Measurements from ENCODE around the gene GAS2L3. TPM values are rescaled to one million over a fixed set of nuclear protein-coding genes. Genes with fewer than 3 reads are reported as not detected.
A peak's percentile ranks its signal among the peaks of the same experiment; 100 is the strongest.
"Not testable (repeated sequence)": the region's sequence is repeated elsewhere in the genome, so short reads cannot be mapped to it uniquely, and the experiment has no call there.

The GAS2L3 gene
- total RNA-seq, 1 experiment from 2014 or later: 11.7 TPM

GRCh38 chr12:100632445-100632892 lies 59.0 kb downstream of the GAS2L3 start:
- Histone ChIP-seq H3T11ph (ENCODE audit: low read length) (no peak overlapping the region), H2AK5ac (ENCODE audit: insufficient read length, low read length) (no peak overlapping the region), H3K56ac (ENCODE audit: insufficient read length, low read depth, low read length) (no peak overlapping the region), H3K14ac (ENCODE audit: insufficient read depth, low read length) (no peak overlapping the region), H3K79me2 (ENCODE audit: insufficient read depth, low read length) (no peaks in the 10 kb centered on the region), H3K27ac (ENCODE audit: insufficient read length, low read depth, low read length) (no peak overlapping the region), H4K91ac (ENCODE audit: insufficient read length, low read depth, low read length) (no peak overlapping the region), H3K4me1 (ENCODE audit: insufficient read depth, low read length) (no peaks in the 10 kb centered on the region), H3K4me2 (ENCODE audit: insufficient read depth, insufficient read length, low read length) (no peak overlapping the region), H3K23me2 (ENCODE audit: insufficient read length, low read depth, low read length, poor library complexity, severe bottlenecking) (no peaks in the 10 kb centered on the region), H4K5ac (ENCODE audit: insufficient read length, low read depth, low read length) (no peak overlapping the region), H2AFZ (ENCODE audit: low read length) (no peak overlapping the region), H3K79me1 (ENCODE audit: insufficient read depth, low read depth, low read length, poor library complexity, severe bottlenecking) (no peaks in the 10 kb centered on the region), H3K23ac (ENCODE audit: insufficient read length, low read depth, low read length) (no peak overlapping the region), H3K4ac (ENCODE audit: low read depth, low read length) (no peak overlapping the region), H3K18ac (ENCODE audit: insufficient read length, low read depth, low read length) (no peak overlapping the region), H2BK20ac (ENCODE audit: low read depth, low read length, poor library complexity, severe bottlenecking) (no peak overlapping the region), H3K27me3 (ENCODE audit: insufficient read depth, low read length) (no peaks in the 10 kb centered on the region), H4K8ac (replicated peaks; ENCODE audit: insufficient read length, low read depth, low read length) (no peak overlapping the region), H2BK15ac (ENCODE audit: low read depth, low read length) (no peak overlapping the region), H4K20me1 (ENCODE audit: control insufficient read depth, insufficient read depth, insufficient read length) (no peaks in the 10 kb centered on the region), H2BK12ac (ENCODE audit: insufficient read length, low read depth, low read length) (no peak overlapping the region), H3K9ac (ENCODE audit: extremely low read depth, insufficient read length, low read length) (no peak overlapping the region), H3K9me3 (ENCODE audit: control insufficient read depth, low read depth, low read length) (no peaks in the 10 kb centered on the region), H2BK120ac (ENCODE audit: low read depth, low read length, poor library complexity, severe bottlenecking) (no peak overlapping the region), H2BK5ac (ENCODE audit: insufficient read length, low read length) (no peak overlapping the region)
- peaks cover 0 to 2% (median 0%) of the 10 kb centered on the region in 3 experiments; a peak in 1 of 7 replicates for H3K36me3 Mint-ChIP-seq (ENCODE audit: insufficient read depth in 1 of 3, low read depth in 3 of 3)
- peaks cover 8% of the 10 kb centered on the region in 2 experiments; a peak in 3 of 4 replicates for H3K4me1 Mint-ChIP-seq
- TF ChIP-seq CTCF (conservative IDR thresholded peaks at IDR 0.05): no peak
- H3K4me3 Mint-ChIP-seq: no peak overlapping the region
- no peaks in the 10 kb centered on the region for H3K27me3 Mint-ChIP-seq (ENCODE audit: low read depth)
- peaks cover 0 to 2% of the 10 kb centered on the region in 2 experiments; a peak in 1 of 5 replicates for H3K9me3 Mint-ChIP-seq
- WGBS (ENCODE audit: extremely low coverage, insufficient read length, low lambda C conversion rate): no CpG with 5 or more reads among the region's 4 CpGs
- peak overlapping the region in 1 of 3 experiments; percentile 50; a peak in 1 of 7 replicates for H3K27ac Mint-ChIP-seq
- DNase-seq: no peak

GRCh38 chr12:100633082-100633785 lies 59.8 kb downstream of the GAS2L3 start:
- not testable (repeated sequence) for H3K4me3 Mint-ChIP-seq

More at GRCh38 chr12:100633082-100633785, 59.8 kb downstream of the GAS2L3 start:
- not testable (repeated sequence) for DNase-seq; H3K9me3 Mint-ChIP-seq; H4K20me1 ChIP-seq (ENCODE audit: control insufficient read depth, insufficient read depth, insufficient read length); H3K23ac ChIP-seq (ENCODE audit: insufficient read length, low read depth, low read length); H4K8ac ChIP-seq (replicated peaks; ENCODE audit: insufficient read length, low read depth, low read length); H2AK5ac ChIP-seq (ENCODE audit: insufficient read length, low read length); H3K27me3 ChIP-seq (ENCODE audit: insufficient read depth, low read length); H3K27ac Mint-ChIP-seq; H2BK20ac ChIP-seq (ENCODE audit: low read depth, low read length, poor library complexity, severe bottlenecking); H2BK15ac ChIP-seq (ENCODE audit: low read depth, low read length); H2BK120ac ChIP-seq (ENCODE audit: low read depth, low read length, poor library complexity, severe bottlenecking); H3K14ac ChIP-seq (ENCODE audit: insufficient read depth, low read length); H3K56ac ChIP-seq (ENCODE audit: insufficient read length, low read depth, low read length); H3K23me2 ChIP-seq (ENCODE audit: insufficient read length, low read depth, low read length, poor library complexity, severe bottlenecking); H3K27me3 Mint-ChIP-seq (ENCODE audit: low read depth); H4K5ac ChIP-seq (ENCODE audit: insufficient read length, low read depth, low read length); H3K9me3 ChIP-seq (ENCODE audit: control insufficient read depth, low read depth, low read length); H3K36me3 Mint-ChIP-seq (ENCODE audit: insufficient read depth in 1 of 3, low read depth in 3 of 3); H3K4ac ChIP-seq (ENCODE audit: low read depth, low read length); H3K9ac ChIP-seq (ENCODE audit: extremely low read depth, insufficient read length, low read length); H2BK12ac ChIP-seq (ENCODE audit: insufficient read length, low read depth, low read length); H3K27ac ChIP-seq (ENCODE audit: insufficient read length, low read depth, low read length); H3K18ac ChIP-seq (ENCODE audit: insufficient read length, low read depth, low read length); H4K91ac ChIP-seq (ENCODE audit: insufficient read length, low read depth, low read length); H3K79me2 ChIP-seq (ENCODE audit: insufficient read depth, low read length); H3K4me2 ChIP-seq (ENCODE audit: insufficient read depth, insufficient read length, low read length); H3K79me1 ChIP-seq (ENCODE audit: insufficient read depth, low read depth, low read length, poor library complexity, severe bottlenecking); H3T11ph ChIP-seq (ENCODE audit: low read length); H2BK5ac ChIP-seq (ENCODE audit: insufficient read length, low read length); H3K4me1 ChIP-seq (ENCODE audit: insufficient read depth, low read length); H2AFZ ChIP-seq (ENCODE audit: low read length); H3K4me1 Mint-ChIP-seq
- WGBS (ENCODE audit: extremely low coverage, insufficient read length, low lambda C conversion rate): no CpG with 5 or more reads among the region's 11 CpGs

All from H9 (cell line).